Measurements from ENCODE around the gene SYT8.
A peak's percentile ranks its signal among the peaks of the same experiment; 100 is the strongest.
"Not testable (repeated sequence)": the region's sequence is repeated elsewhere in the genome, so short reads cannot be mapped to it uniquely, and the experiment has no call there.

The SYT8 gene

GRCh38 chr11:1875851-1876301, 41.1 kb downstream of the SYT8 start:
- not testable (repeated sequence) for DNase-seq

- DNase-seq: no peak
Observed at GRCh38 chr11:1876361-1877063, 41.7 kb downstream of the SYT8 start.

GRCh38 chr11:1877211-1878136, 42.7 kb downstream of the SYT8 start:
- DNase-seq: no peak

GRCh38 chr11:1878137-1879031, 43.6 kb downstream of the SYT8 start:
- no peak for DNase-seq

- DNase-seq: no peak
Observed at GRCh38 chr11:1879342-1879940, 44.7 kb downstream of the SYT8 start.

- no peak for DNase-seq
Observed at GRCh38 chr11:1879941-1880720, 45.3 kb downstream of the SYT8 start.

GRCh38 chr11:1880746-1881441, 46.1 kb downstream of the SYT8 start:
- DNase-seq: no peak

GRCh38 chr11:1881442-1882264, 46.9 kb downstream of the SYT8 start:
- DNase-seq: no peak

GRCh38 chr11:1882265-1883238, 47.8 kb downstream of the SYT8 start:
- peak; percentile 37 for DNase-seq

- DNase-seq: no peak
Observed at GRCh38 chr11:1883346-1884302, 48.8 kb downstream of the SYT8 start.

GRCh38 chr11:1884303-1884700, 49.5 kb downstream of the SYT8 start:
- no peak for DNase-seq

GRCh38 chr11:1886551-1886950, 51.8 kb downstream of the SYT8 start:
- not testable (repeated sequence) for DNase-seq

All from KG1 (cell line).